SU-DHL-6 (cell line): ENCODE results near the gene PSORS1C1.

ENCODE experiments used
- H2AFZ ChIP-seq: fragments of 200-600 bp; sonication (generic); 2 replicates; pipeline ENCODE4 v1.6.1; 2014; ENCODE audit warnings: low read depth, mild to moderate bottlenecking, moderate library complexity, mixed read lengths, antibody characterized with exemption, low read length; ENCODE audit not compliant: severe bottlenecking
- H3F3A ChIP-seq: fragments of 200-600 bp; shearing (Covaris generic); 2 replicates; pipeline ENCODE4 v1.6.0; 2016; ENCODE audit warnings: antibody characterized with exemption, mild to moderate bottlenecking; ENCODE audit not compliant: insufficient read depth
- H3K27ac ChIP-seq: fragments of 200-600 bp; sonication (generic); 2 replicates; pipeline ENCODE4 v1.5.1; 2016; ENCODE audit warnings: low read depth, mild to moderate bottlenecking, low read length, moderate library complexity, mixed read lengths
- H3K27me3 ChIP-seq: fragments of 200-600 bp; sonication (generic), shearing (Covaris generic); 2 replicates; pipeline ENCODE4 v1.6.0; 2014; ENCODE audit warnings: mild to moderate bottlenecking, low read length
- H3K36me3 ChIP-seq: fragments of 200-600 bp; sonication (generic); 2 replicates; pipeline ENCODE4 v1.6.1; 2014; ENCODE audit warnings: mild to moderate bottlenecking, low read length, mixed read lengths
- H3K4me2 ChIP-seq: fragments of 300-600, 200-600 bp; shearing (Covaris generic), sonication (generic); 2 replicates; pipeline ENCODE4 v1.6.0; 2014; ENCODE audit warnings: low read length, low read depth, mild to moderate bottlenecking; ENCODE audit not compliant: poor library complexity, severe bottlenecking
- H3K4me3 ChIP-seq: fragments of 200-600 bp; sonication (generic); 2 replicates; pipeline ENCODE4 v1.5.1; 2014; ENCODE audit warnings: antibody characterized with exemption, low read length, mild to moderate bottlenecking, mixed read lengths; ENCODE audit not compliant: insufficient read depth, poor library complexity, severe bottlenecking
- H3K79me2 ChIP-seq: fragments of 200-600 bp; sonication (generic); 2 replicates; pipeline ENCODE4 v1.6.1; 2014; ENCODE audit warnings: mild to moderate bottlenecking, low read length, moderate library complexity; ENCODE audit not compliant: insufficient read depth
- H3K9ac ChIP-seq: fragments of 200-600 bp; sonication (generic); 2 replicates; pipeline ENCODE4 v1.7.0; 2014; ENCODE audit warnings: mild to moderate bottlenecking, low read length
- H3K9me2 ChIP-seq: fragments of 200-600 bp; sonication (generic); replicated peaks from 2 replicates; pipeline ENCODE4 v1.6.1; 2014; ENCODE audit warnings: low read length; ENCODE audit not compliant: insufficient read depth
- H3K9me3 ChIP-seq: fragments of 200-600 bp; sonication (generic); 2 replicates; pipeline ENCODE4 v1.6.1; 2014; ENCODE audit warnings: low read length, mixed read lengths; ENCODE audit not compliant: insufficient read depth
- H4K20me1 ChIP-seq: fragments of 200-600 bp; sonication (generic); 2 replicates; pipeline ENCODE4 v1.6.1; 2014; ENCODE audit warnings: low read depth, mild to moderate bottlenecking, antibody characterized with exemption, low read length, moderate library complexity, mixed read lengths
- CTCF ChIP-seq: fragments of 200-600 bp; sonication (generic); IDR thresholded peaks from one replicate; pipeline ENCODE4 v1.5.1; 2017; ENCODE audit warnings: antibody characterized with exemption, mild to moderate bottlenecking, low read length, moderate library complexity; ENCODE audit not compliant: insufficient read depth, poor library complexity, severe bottlenecking
- EZH2phosphoT487 ChIP-seq: fragments of 200-600 bp; sonication (generic), shearing (Covaris generic); conservative IDR thresholded peaks from 2 replicates; pipeline ENCODE4 v1.6.1; 2018; ENCODE audit warnings: mild to moderate bottlenecking, antibody characterized with exemption, low read length, moderate library complexity, mixed read lengths

PSORS1C1 gene

GRCh38 chr6:31075528-31075927 lies 39.1 kb upstream of the PSORS1C1 start:
- Histone ChIP-seq H3K27ac (no peak overlapping the region), H3F3A (no peaks in the 10 kb centered on the region)

GRCh38 chr6:31076611-31077010 lies 38.0 kb upstream of the PSORS1C1 start:
- no peaks in the 10 kb centered on the region for H3F3A ChIP-seq
- H3K9me2 ChIP-seq: no peaks in the 10 kb centered on the region
- H3K9me3 ChIP-seq: no peaks in the 10 kb centered on the region
- H3K27ac ChIP-seq: no peak overlapping the region
- no peak overlapping the region for H2AFZ ChIP-seq
- H4K20me1 ChIP-seq: no peaks in the 10 kb centered on the region
- H3K9ac ChIP-seq: no peak overlapping the region
- H3K36me3 ChIP-seq: no peaks in the 10 kb centered on the region
- no peaks in the 10 kb centered on the region for H3K27me3 ChIP-seq
- H3K4me2 ChIP-seq: no peak overlapping the region
- no peaks in the 10 kb centered on the region for H3K79me2 ChIP-seq
- TF ChIP-seq CTCF: no peak
- TF ChIP-seq EZH2phosphoT487: no peak
- no peak overlapping the region for H3K4me3 ChIP-seq

More at GRCh38 chr6:31075528-31075927, 39.1 kb upstream of the PSORS1C1 start:
- Histone ChIP-seq H3K4me2 (no peak overlapping the region), H2AFZ (no peak overlapping the region), H3K27me3 (no peaks in the 10 kb centered on the region), H3K9me3 (no peaks in the 10 kb centered on the region), H3K9me2 (no peaks in the 10 kb centered on the region), H3K36me3 (no peaks in the 10 kb centered on the region), H3K9ac (no peak overlapping the region), H3K4me3 (no peak overlapping the region), H4K20me1 (no peaks in the 10 kb centered on the region), H3K79me2 (no peaks in the 10 kb centered on the region)
- no peak for TF ChIP-seq EZH2phosphoT487
- TF ChIP-seq CTCF: no peak

- H3K36me3 ChIP-seq: no peaks in the 10 kb centered on the region
- no peaks in the 10 kb centered on the region for H3F3A ChIP-seq
- H3K9me3 ChIP-seq: no peaks in the 10 kb centered on the region
- peak overlapping the region; percentile 24 for H3K4me2 ChIP-seq
- H3K4me3 ChIP-seq: no peak overlapping the region
- H3K9ac ChIP-seq: no peak overlapping the region
- no peaks in the 10 kb centered on the region for H3K27me3 ChIP-seq
- H2AFZ ChIP-seq: peak overlapping the region; percentile 85
- H3K27ac ChIP-seq: no peak overlapping the region
- no peaks in the 10 kb centered on the region for H4K20me1 ChIP-seq
- H3K79me2 ChIP-seq: no peaks in the 10 kb centered on the region
- TF ChIP-seq EZH2phosphoT487 (no peak), CTCF (peak; percentile 96)
- no peaks in the 10 kb centered on the region for H3K9me2 ChIP-seq
Measured at GRCh38 chr6:31079656-31080261, 34.8 kb upstream of the PSORS1C1 start.
